Measurements from ENCODE around the gene SHROOM1. TPM values are rescaled to one million over a fixed set of nuclear protein-coding genes. Genes with fewer than 3 reads are reported as not detected.

Gene SHROOM1, protein sequence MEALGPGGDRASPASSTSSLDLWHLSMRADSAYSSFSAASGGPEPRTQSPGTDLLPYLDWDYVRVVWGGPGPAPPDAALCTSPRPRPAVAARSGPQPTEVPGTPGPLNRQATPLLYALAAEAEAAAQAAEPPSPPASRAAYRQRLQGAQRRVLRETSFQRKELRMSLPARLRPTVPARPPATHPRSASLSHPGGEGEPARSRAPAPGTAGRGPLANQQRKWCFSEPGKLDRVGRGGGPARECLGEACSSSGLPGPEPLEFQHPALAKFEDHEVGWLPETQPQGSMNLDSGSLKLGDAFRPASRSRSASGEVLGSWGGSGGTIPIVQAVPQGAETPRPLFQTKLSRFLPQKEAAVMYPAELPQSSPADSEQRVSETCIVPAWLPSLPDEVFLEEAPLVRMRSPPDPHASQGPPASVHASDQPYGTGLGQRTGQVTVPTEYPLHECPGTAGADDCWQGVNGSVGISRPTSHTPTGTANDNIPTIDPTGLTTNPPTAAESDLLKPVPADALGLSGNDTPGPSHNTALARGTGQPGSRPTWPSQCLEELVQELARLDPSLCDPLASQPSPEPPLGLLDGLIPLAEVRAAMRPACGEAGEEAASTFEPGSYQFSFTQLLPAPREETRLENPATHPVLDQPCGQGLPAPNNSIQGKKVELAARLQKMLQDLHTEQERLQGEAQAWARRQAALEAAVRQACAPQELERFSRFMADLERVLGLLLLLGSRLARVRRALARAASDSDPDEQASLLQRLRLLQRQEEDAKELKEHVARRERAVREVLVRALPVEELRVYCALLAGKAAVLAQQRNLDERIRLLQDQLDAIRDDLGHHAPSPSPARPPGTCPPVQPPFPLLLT
- polyA plus RNA-seq (ENCODE audit: low read depth in 6 of 6), result under 1 TPM in 1 of 6 donors, not detected in 5; 0.26 TPM

DNA sequence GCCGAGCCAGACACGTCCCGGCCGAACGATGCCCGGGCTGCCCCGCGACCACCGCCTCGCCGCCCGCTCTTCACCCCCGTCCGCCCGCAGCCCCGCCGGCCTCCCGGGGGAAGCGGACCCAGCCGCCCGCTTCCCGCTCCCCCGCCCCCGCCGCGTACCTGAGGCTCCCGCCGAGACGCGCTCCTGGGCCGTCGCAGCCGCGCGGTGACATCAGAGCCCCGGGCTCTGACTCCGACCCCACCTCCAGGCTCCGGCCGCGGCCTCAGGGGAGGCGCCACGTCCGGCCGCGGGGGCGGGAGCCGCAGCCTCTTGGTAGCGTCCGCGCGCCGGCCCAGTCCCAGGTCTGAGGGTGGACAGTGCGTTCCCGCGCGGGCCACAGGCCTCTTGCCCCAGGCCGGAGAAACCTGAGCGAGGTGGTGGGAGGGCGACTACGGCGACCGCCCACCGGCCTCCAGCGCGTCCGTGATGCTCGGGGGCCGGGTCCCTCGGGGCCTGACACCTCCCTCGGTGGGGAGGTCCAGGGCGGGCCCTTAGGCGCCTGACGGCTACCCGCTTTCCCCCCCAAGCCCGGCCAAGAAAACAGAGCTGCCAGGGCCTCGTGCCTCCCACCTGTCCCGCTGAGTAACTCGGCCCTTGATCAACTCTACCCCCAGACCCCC, at the start of gene SHROOM1:
Gene SHROOM1 (minus strand): TSS at position 212 of the 659 bp plus-strand sequence. CDS start 4,507 bp downstream, outside the sequence.
- Mint-ChIP-seq H3K36me3 (no peaks in the 10 kb centered on the region), H3K27me3 (peaks cover 31 to 58% (median 39%) of the 10 kb centered on the region in 3 donors)

DNA sequence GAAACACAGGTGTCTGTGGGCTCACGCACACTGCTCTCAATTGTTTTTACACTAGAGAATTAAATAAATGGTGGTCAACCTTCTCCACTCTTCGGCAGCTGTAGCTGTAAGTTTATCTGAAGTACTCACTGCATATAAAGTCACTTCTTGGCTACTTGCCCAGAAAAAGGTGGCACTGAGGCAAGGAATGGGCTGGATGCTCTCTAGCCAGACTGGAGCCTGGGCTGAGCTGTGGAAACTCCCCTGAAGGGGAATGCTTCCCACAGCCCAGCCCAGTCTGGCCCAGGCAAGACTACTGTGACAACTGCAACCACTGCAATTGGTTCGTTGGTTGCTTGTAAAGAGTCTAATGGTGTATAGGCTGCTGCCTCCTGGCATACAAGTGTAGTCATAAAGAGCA, 47.5 kb upstream of the SHROOM1 start:
- Mint-ChIP-seq H3K9me3 (no peaks in the 10 kb centered on the region), H3K4me1 (no peaks in the 10 kb centered on the region), H3K27me3 (no peaks in the 10 kb centered on the region), H3K27ac (peak overlapping the region in 2 of 6 donors; percentile 28 to 54), H3K4me3 (no peak overlapping the region), H3K36me3 (peaks cover 5 to 12% of the 10 kb centered on the region in 2 donors)
- DNase-seq (no peak), ATAC-seq (ENCODE audit: low read depth in 2 of 2) (no peak)

More for the DNA sequence above, at the start of gene SHROOM1:
- no peaks in the 10 kb centered on the region for H3K9me3 Mint-ChIP-seq
- H3K4me1 Mint-ChIP-seq, result peaks cover 9 to 21% (median 12%) of the 10 kb centered on the region in 3 donors
- peak within 1 kb of the TSS; percentile 85 to 93 (median 91) for H3K4me3 Mint-ChIP-seq
- peak within 1 kb of the TSS in 4 of 6 donors; percentile 39 to 89 (median 76) for H3K27ac Mint-ChIP-seq
- peak; percentile 27 for DNase-seq
- ATAC-seq (ENCODE audit: low read depth in 2 of 2), result peak; percentile 28 to 29

DNA sequence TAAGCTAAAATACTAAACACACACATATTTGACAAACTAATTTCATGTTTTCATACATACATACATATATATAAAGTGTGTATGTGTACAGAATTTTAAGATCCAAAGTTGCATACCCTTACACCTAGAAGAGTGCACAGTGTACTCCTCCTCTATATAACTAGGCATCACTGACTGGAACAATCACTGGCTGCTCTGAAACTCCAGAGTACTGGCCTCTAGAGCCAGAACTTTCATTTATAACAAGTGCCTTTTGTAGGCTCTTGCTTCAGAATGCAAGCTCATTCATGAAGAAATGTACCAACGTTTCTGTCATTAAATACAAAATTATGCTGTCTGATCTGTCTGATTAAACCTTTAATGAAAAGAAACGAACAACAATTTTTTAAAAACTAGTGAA, 47.0 kb upstream of the SHROOM1 start:
- no peak for DNase-seq
- no peak for ATAC-seq (ENCODE audit: low read depth in 2 of 2)
- H3K27ac Mint-ChIP-seq, result no peak overlapping the region
- no peaks in the 10 kb centered on the region for H3K27me3 Mint-ChIP-seq
- peaks cover under 1 to 12% of the 10 kb centered on the region in 2 donors for H3K36me3 Mint-ChIP-seq
- H3K4me1 Mint-ChIP-seq, result no peaks in the 10 kb centered on the region
- H3K4me3 Mint-ChIP-seq, result no peak overlapping the region
- H3K9me3 Mint-ChIP-seq, result no peaks in the 10 kb centered on the region

DNA sequence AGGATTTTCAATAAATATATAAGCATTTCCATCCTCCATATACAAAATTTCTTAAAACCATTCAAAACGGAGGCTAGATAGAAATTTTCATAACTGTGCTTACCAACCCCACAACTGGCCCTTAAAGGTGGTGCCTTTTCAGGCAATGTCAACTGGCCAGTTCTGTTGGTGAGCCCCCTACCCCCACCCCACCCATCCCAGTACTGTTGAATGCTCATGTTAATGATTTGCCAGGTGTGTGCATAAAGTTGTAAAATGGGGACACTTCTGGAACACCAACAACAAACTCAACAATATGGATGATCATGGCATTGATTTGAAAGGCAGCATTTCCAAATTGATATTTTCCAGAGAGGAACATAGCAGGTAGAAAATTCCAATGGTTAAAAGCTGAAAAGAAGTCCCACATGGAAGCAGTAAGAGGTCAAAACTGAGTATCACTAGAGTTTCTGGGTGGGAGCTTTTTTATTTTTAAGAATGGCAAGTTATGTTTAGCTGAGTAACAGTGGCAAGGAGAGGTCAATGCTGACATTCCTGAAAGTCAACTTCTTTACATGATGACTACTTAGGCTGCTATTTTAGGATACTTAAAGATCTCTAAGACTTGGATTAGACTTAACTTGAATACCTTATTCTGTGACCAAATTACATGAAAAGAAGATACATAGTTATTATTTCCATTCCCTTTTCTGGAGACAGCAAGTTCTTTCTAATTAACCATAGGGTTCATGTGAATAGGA, 45.7 kb upstream of the SHROOM1 start:
- Mint-ChIP-seq H3K36me3 (peaks cover 0 to 12% of the 10 kb centered on the region in 2 donors), H3K27ac (peak overlapping the region in 1 of 6 donors; percentile 27), H3K9me3 (no peaks in the 10 kb centered on the region), H3K4me1 (no peaks in the 10 kb centered on the region), H3K4me3 (no peak overlapping the region), H3K27me3 (no peaks in the 10 kb centered on the region)
- DNase-seq (no peak), ATAC-seq (ENCODE audit: low read depth in 2 of 2) (no peak)

DNA sequence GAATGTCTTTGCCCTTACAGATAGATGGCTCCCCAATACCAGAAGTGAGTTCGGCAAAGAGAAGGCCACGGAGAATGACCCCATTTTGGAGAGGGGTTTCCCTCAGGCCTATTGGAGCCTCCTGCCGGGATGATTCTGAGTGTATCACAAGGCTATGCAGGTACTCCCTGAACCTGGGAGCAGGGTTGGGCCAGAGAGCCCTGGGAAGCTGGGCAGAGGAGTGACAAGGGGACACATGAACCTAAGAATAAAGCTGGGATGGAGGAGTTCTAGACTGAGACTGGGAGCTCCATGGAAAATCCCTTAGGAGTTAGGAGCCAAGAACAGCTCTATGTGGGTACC, 43.5 kb upstream of the SHROOM1 start:
- Mint-ChIP-seq H3K36me3 (peaks cover 0 to 12% of the 10 kb centered on the region in 2 donors), H3K27me3 (no peaks in the 10 kb centered on the region), H3K27ac (peak overlapping the region in 4 of 6 donors; percentile 7 to 92 (median 51))

DNA sequence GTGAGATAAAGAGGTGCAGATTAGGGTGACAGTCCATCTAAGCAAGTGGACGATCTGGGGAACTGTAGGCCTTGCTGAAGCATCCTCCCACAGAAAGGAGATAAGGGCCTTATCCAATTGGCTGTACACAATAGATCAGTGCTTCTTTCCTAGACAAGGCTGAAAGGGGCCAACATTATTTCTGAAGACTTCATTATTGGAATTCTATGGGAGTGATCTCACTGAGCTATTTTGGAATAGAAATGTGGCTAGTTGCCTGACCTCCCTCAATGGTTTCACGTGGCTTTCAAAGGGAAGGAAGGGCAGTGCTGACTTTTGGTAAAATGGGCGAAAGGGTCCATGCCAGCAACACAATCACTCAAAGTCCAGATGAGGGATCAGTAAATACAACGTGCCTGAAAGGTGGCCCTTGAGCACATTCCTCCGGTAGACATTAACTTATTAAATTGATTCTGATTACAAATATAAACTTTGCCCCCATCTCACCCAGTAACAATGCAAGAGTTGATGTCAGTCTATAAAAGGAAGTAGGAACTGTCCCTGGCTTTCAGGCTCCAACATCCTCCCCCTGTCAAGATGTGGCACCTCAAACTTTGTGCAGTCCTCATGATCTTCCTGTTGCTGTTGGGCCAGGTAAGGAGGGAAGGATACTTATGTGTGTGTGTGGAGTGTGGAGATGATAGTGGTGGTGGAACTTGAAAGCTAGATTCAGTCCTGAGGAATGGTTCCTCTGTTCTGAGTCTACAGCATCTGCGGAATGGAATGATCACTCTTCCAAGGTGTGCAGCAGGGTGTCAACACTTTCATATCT, 42.9 kb upstream of the SHROOM1 start, which contains the start of gene LEAP2:
Gene LEAP2 (plus strand): TSS at position 550 of the 811 bp plus-strand sequence. CDS start 27 bp downstream, at position 577.
- Mint-ChIP-seq H3K27ac (peak within 1 kb of the TSS; percentile 3 to 92 (median 64)), H3K4me1 (peaks cover 0 to 7% (median 5%) of the 10 kb centered on the region in 3 donors), H3K4me3 (no peak within 1 kb of the TSS), H3K27me3 (no peaks in the 10 kb centered on the region), H3K36me3 (peaks cover 0 to 8% of the 10 kb centered on the region in 2 donors), H3K9me3 (no peaks in the 10 kb centered on the region)
- ATAC-seq (ENCODE audit: low read depth in 2 of 2), result no peak
- DNase-seq, result no peak

More for the DNA sequence above, 43.5 kb upstream of the SHROOM1 start:
- Mint-ChIP-seq H3K4me3 (no peak overlapping the region), H3K9me3 (no peaks in the 10 kb centered on the region), H3K4me1 (peaks cover 0 to 5% (median 2%) of the 10 kb centered on the region in 3 donors)
- DNase-seq (no peak), ATAC-seq (ENCODE audit: low read depth in 2 of 2) (no peak)

DNA sequence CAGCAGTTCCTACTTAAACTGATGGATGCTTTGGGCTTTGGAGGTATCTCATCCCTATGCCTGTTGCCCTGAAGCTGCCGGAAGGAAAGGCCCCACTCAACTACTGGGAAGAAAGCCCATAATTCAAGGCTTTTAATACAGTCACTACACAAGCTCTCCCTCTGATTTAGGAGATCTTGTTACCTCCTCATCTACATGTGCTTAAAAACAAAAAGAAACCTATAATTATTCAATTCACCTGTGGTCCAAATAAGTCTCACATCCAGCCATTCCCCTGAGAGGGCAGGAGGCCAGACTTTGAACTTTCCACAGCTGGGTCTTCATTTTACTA, 42.3 kb upstream of the SHROOM1 start:
- no peak overlapping the region for H3K4me3 Mint-ChIP-seq
- H3K4me1 Mint-ChIP-seq, result peaks cover 0 to 13% (median 8%) of the 10 kb centered on the region in 3 donors
- peak overlapping the region in 5 of 6 donors; percentile 3 to 92 (median 64) for H3K27ac Mint-ChIP-seq
- DNase-seq (no peak), ATAC-seq (ENCODE audit: low read depth in 2 of 2) (no peak)
- H3K9me3 Mint-ChIP-seq, result no peaks in the 10 kb centered on the region
- no peaks in the 10 kb centered on the region for H3K27me3 Mint-ChIP-seq
- peaks cover 0 to 5% of the 10 kb centered on the region in 2 donors for H3K36me3 Mint-ChIP-seq

DNA sequence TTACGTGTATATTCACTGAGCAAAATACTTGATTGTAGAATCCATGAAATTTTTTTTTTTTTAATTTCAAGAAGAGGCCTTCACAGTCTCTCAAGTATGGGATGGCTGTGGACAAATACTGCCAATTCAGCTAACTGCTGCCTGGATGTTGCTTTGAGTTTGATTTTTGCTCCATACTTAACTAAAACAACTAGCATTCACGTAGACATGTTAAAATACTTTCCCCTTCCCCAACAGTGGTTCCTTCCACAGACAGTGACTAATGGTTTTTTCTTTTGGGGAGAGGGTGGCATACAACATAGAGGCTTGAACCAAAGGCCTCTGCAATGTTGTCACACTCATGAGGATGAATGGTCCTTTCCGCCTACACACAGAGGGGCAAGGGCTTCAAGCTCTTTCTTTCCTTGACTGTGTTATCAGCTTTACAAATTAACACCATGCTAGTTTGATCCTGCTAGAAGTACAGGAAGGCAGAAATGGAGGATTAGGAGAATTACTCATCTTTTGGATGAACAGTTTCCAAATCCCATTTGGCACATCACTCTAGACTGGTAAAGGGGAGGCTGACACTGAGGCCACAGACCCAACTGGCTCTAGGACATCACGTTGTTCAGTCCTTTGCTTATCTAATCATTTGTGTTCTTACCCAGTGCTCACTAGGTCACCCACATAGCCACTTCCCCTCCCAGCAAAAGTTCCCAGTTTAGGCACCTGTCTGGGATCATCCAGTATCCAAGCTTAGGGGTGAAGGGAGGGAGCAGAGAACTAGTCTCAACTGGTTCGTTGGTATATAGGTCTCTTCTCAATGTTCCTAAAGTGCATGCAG, 41.2 kb upstream of the SHROOM1 start:
- H3K4me3 Mint-ChIP-seq, result no peak overlapping the region
- H3K36me3 Mint-ChIP-seq, result peaks cover 0 to 5% of the 10 kb centered on the region in 2 donors
- peaks cover 7 to 22% (median 13%) of the 10 kb centered on the region in 3 donors for H3K4me1 Mint-ChIP-seq
- H3K27ac Mint-ChIP-seq, result peak overlapping the region in 1 of 6 donors; percentile 45
- no peak for ATAC-seq (ENCODE audit: low read depth in 2 of 2)
- no peaks in the 10 kb centered on the region for H3K27me3 Mint-ChIP-seq
- no peak for DNase-seq
- H3K9me3 Mint-ChIP-seq, result no peaks in the 10 kb centered on the region

DNA sequence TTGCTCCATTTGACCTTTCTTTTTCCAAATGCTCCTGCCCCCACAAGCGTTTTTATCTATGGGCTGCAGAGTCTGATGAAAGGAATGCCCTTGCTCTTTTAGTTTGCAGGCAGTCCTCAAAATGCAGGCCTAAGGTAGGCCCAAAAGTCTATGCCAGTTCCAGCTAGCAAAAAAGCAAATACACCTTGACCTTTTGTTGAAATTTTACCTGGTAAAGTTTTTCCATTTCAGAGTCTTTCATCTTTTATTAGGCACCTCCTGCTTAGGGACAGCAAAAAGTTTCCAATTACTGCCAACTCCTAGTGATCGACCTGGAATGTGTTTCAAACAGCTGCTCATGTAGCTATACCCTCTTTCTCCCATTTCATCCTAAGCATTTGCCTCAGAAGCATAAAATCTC, 40.4 kb upstream of the SHROOM1 start:
- DNase-seq (no peak), ATAC-seq (ENCODE audit: low read depth in 2 of 2) (no peak)
- Mint-ChIP-seq H3K9me3 (no peaks in the 10 kb centered on the region), H3K4me3 (peak overlapping the region in 1 of 8 donors; percentile 61), H3K27ac (peak overlapping the region in 2 of 6 donors; percentile 29 to 68), H3K36me3 (peaks cover 0 to 5% of the 10 kb centered on the region in 2 donors), H3K27me3 (no peaks in the 10 kb centered on the region), H3K4me1 (peaks cover 16 to 31% (median 20%) of the 10 kb centered on the region in 3 donors)

DNA sequence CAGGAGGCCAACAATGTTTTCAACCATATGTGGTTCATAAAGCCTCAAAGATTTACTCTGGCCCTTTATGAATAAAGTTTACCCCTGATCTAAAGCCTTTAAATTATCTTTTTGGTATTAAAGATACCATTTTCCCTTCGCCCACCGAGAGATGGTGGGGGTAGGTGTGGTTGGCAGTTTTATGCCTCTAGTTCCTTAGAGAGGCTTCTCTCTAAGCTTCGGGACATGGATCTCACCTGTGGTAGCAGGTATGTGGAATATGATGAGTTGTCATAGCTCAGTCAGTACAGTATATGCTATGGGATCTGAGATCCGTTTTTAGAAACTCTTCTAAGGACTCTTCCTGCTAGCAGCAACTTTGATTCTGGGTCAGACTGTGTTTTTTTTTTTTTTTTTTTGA, 38.3 kb upstream of the SHROOM1 start:
- no peaks in the 10 kb centered on the region for H3K9me3 Mint-ChIP-seq
- H3K27ac Mint-ChIP-seq, result peak overlapping the region in 4 of 6 donors; percentile 59 to 89 (median 86)
- ATAC-seq (ENCODE audit: low read depth in 2 of 2) (no peak), DNase-seq (no peak)
- H3K4me3 Mint-ChIP-seq, result peak overlapping the region in 3 of 8 donors; percentile 63 to 100 (median 98)
- no peaks in the 10 kb centered on the region for H3K27me3 Mint-ChIP-seq
- peaks cover 22 to 32% (median 25%) of the 10 kb centered on the region in 3 donors for H3K4me1 Mint-ChIP-seq
- H3K36me3 Mint-ChIP-seq, result no peaks in the 10 kb centered on the region

DNA sequence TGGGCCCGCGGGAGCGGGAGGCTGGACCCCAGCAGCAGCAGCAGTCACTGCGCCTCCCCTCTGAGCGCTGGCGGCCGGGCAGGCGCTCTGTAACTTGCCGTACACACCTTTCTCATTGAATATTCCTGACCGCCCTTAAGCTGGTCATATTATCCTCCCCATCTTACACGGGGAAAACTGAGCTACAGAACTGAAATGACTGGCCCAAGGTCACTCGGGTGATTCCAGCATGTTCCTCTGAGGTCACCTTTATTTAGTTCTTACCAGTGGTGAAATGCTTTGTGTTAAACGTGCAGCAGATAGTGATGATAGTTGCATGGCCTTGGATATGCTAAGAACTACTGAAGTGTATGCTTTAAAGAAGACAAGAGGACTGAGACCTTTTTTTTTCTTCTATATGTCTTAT, 36.6 kb upstream of the SHROOM1 start:
- Mint-ChIP-seq H3K27ac (peak overlapping the region; percentile 97 to 100 (median 100)), H3K27me3 (no peaks in the 10 kb centered on the region), H3K9me3 (no peaks in the 10 kb centered on the region), H3K36me3 (no peaks in the 10 kb centered on the region), H3K4me1 (peaks cover 22 to 32% (median 25%) of the 10 kb centered on the region in 3 donors), H3K4me3 (peak overlapping the region; percentile 96 to 100 (median 99))
- no peak for ATAC-seq (ENCODE audit: low read depth in 2 of 2)
- DNase-seq, result no peak
